ENCODE results near the gene NEURL1B.

NEURL1B gene

GRCh38 chr5:172739375-172739774 is 98.3 kb downstream of the NEURL1B start:
- DNase-seq: no peak

GRCh38 chr5:172740428-172741205 is 99.6 kb downstream of the NEURL1B start:
- no peak for DNase-seq
